GM12801 (cell line): ENCODE results near the gene BCL11B.
A peak's percentile ranks its signal among the peaks of the same experiment; 100 is the strongest.

Source experiments
- TF ChIP-seq, protein P1 (sequence below): IDR thresholded peaks from one replicate; pipeline ENCODE4 v1.5.1; 2011; ENCODE audit warnings: control low read depth; ENCODE audit not compliant: insufficient read length; ENCODE audit errors: extremely low read depth

Gene BCL11B

DNA sequence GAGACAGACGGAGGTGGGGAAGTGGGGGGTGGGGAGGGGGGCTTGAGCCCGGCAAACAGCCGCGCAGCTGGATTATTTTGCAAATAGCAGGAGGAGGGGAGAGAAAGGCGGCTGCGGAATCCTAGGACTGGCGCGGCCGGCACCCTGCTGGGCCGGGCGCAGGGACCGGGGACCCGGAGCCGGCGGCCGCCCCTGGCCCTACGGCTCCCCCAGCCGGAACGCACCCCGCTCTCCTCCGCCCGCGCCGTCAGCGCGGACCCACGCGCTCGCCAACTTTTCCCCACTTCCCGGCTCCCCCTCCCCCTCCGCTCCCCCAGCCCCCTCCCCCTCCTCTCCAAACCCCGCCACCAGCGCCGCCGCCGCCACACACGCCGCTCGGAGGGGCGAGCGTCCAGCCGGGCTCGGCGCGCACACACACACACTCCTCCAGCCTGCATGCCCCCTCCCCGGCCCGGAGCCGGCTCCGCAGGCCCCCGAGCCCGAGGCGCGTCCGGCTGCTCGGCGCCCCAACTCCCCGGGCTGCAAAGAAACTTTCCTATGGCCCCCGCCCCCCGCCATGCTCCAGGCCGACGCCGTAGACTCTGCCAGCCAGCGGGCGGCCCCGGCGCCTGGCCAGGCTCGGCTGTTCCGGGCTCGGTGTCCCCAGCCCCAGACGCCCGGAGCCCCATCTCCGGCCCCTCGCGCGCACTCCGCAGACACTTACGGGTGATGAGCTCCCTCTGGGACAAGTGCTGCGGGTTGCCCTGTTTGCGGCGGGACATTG is 1.4 kb downstream of the BCL11B start:
- TF ChIP-seq, protein P1, sequence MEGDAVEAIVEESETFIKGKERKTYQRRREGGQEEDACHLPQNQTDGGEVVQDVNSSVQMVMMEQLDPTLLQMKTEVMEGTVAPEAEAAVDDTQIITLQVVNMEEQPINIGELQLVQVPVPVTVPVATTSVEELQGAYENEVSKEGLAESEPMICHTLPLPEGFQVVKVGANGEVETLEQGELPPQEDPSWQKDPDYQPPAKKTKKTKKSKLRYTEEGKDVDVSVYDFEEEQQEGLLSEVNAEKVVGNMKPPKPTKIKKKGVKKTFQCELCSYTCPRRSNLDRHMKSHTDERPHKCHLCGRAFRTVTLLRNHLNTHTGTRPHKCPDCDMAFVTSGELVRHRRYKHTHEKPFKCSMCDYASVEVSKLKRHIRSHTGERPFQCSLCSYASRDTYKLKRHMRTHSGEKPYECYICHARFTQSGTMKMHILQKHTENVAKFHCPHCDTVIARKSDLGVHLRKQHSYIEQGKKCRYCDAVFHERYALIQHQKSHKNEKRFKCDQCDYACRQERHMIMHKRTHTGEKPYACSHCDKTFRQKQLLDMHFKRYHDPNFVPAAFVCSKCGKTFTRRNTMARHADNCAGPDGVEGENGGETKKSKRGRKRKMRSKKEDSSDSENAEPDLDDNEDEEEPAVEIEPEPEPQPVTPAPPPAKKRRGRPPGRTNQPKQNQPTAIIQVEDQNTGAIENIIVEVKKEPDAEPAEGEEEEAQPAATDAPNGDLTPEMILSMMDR = no peak

DNA sequence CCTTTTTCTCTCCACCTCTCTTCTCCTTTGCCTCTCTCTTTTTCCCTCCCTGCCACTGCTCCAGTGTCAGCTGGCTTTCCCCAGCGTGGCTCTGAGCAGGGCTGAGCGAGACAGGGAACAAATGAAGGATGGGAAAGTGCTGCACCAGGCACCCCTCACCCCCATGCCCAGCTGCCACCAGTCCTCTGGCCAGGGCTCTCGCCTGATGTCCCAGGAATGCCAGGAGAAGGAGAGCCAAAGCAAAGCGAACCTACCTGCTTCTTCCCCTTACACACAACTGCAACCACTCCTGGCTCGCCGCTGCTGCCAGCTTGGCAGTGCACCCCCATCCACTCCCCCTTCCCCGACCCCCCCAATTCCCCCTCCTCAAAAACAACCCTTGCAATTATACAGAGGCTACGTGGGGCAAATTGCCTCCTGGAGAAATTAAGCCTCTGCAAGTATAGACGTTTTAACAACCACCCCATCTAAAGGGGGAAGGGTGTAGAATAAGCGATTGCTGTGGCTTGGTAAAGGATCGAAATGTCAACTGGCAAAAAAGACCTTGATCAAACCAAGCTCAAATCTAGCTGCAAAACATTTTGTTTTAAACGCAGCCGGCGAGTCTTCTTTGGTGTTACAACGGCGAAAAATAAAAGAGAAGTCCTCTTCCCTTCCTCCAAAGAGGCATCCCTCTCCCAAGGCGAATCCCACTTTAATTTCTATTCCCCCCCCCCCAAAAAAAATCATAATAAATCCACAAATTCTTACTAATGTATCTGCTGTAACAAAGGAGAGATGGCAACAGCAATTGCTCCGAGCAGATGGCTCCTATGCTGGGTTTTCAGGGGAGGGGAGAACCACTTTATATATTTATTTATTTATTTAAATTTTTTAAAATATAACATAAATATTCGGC is 2.9 kb downstream of the BCL11B start:
- TF ChIP-seq, protein P1 = no peak

- TF ChIP-seq, protein P1 = no peak
Measured at GRCh38 chr14:99267837-99268781, 3.9 kb downstream of the BCL11B start.

- TF ChIP-seq, protein P1 = no peak
Measured at GRCh38 chr14:99267381-99267780, 4.6 kb downstream of the BCL11B start.

DNA sequence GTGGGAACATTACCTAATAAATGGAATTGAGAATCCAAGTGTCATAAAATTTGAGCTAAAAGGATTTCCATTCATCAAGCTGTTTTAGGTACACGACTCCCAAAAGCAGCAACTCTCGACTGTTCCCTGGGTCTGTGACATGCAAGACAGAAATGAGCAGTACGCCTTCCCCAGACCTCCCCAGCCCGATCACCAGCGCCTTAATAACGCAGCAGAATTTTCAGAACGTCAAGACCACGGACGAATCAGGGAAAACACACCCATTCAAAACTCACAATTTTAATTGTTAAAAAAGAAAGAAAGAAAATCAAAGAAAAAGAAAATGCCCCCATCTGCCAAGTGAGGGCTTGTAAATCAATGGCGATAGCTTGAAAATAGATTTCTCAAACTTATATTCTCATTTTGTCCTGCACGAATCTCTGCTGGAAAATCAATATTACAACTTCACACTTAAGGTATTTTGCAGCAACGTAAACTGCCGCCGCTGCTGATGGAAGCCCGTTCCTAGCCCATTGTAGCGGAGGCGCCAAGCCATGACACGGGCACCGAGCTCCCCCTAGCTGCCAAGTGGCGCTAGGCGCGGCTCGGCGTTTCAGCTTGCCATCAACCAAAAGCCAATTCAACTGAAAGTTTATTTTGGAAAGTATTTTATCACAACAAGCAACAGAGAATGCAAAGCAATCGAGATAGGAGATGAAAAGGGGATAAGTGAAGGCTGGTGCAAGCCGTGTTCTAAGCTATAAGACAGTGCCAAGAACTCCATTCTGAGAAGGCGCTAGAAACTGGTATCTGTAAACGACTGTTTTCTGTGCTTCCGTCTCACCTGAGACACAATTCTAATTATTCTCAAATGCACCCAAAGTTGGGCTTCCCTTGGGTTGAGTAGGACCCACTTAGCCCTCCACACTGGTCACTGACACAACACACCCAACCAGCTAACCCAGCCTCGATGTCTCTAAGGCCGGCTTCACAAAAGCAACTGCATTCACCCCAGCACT is 5.5 kb downstream of the BCL11B start:
- TF ChIP-seq, protein P1 = peak; percentile 22

DNA sequence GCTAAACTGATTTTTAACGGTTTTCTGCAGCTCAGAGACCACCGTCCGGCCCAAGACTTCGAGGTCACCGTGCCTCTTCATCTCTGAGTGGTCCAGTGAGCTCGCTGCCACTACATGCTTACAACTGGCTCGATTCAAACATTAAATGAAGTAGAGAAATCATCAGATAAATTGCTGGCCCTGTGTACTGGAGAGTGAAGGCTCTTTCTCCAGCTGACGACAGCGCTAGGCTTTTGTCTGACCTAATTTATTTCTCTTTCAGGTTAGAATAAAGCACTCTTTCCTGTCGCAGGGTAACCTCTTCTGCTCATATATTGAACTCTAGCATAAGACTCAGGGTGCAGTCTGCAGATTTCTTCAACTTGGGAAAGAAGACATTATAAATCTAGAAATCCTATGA is 6.4 kb downstream of the BCL11B start:
- TF ChIP-seq, protein P1 = no peak
